BJ (cell line): ENCODE measurements around the gene MIOX. TPM values are rescaled to one million over a fixed set of nuclear protein-coding genes. Genes with fewer than 3 reads are reported as not detected.
"Not testable (repeated sequence)": the region's sequence is repeated elsewhere in the genome, so short reads cannot be mapped to it uniquely, and the experiment has no call there.

Source experiments
- CTCF ChIA-PET: fragments of 350-600 bp; formaldehyde crosslinking; extraction: SDS; loops from one replicate; lab custom pipeline; 2021; ENCODE audit warnings: antibody characterized with exemption, inconsistent platforms; lab: Yijun Ruan, JAX
- POLR2A ChIA-PET: fragments of 300-600 bp; sonication (Branson Sonifier 250); formaldehyde crosslinking; extraction: SDS; loops from one replicate; lab custom pipeline; 2021; ENCODE audit warnings: antibody characterized with exemption; lab: Charles Lee
- DNase-seq: peaks from one replicate; pipeline ENCODE4 v3.0.0-alpha.2; 2011; ENCODE audit warnings: low read depth
- H3K27me3 ChIP-seq: 2 replicates; pipeline ENCODE4 v1.6.0; 2011; ENCODE audit warnings: low read length; ENCODE audit not compliant: control insufficient read depth, insufficient read depth
- H3K36me3 ChIP-seq: 2 replicates; pipeline ENCODE4 v1.5.1; 2011; ENCODE audit warnings: low read length; ENCODE audit not compliant: control insufficient read depth, insufficient read depth
- H3K4me3 ChIP-seq: 2 replicates; pipeline ENCODE4 v1.5.1; 2011; ENCODE audit warnings: low read depth, mild to moderate bottlenecking, control low read depth, low read length
- CTCF ChIP-seq: IDR thresholded peaks from 2 replicates; pipeline ENCODE4 v1.5.1; 2011; ENCODE audit warnings: low read depth, mild to moderate bottlenecking, control low read depth, inconsistent platforms, low read length, moderate library complexity; ENCODE audit not compliant: insufficient read depth
- polyA plus RNA-seq: library from polyadenylated mRNA; depleted of rRNA; stranded (reverse); fragments of >200 nt; gene quantifications from 2 replicates; pipeline ENCODE4 v1.2.3, GENCODE V29; 2011

The MIOX gene
- polyA plus RNA-seq, 1 experiment = 0.20 TPM

GRCh38 chr22:50531962-50532674 lies 45.5 kb downstream of the MIOX start:
- POLR2A ChIA-PET = interaction anchor here (0.6 kb wide), 1 partner anchor 9 kb away, joined by 6 read pairs; no protein-coding TSS in a partner anchor
- CTCF ChIA-PET = interaction anchor here (1.0 to 1.3 kb wide), 3 partner anchors 9 to 89 kb away, joined by 3 to 4 read pairs (median 3); partner anchors contain the start of gene SYCE3

GRCh38 chr22:50532824-50533796 lies 46.5 kb downstream of the MIOX start:
- DNase-seq = no peak
- POLR2A ChIA-PET = no interaction called here
- no peak for TF ChIP-seq CTCF

More at GRCh38 chr22:50531962-50532674, 45.5 kb downstream of the MIOX start:
- peak overlapping the region; percentile 59 for H3K4me3 ChIP-seq
- no peaks in the 10 kb centered on the region for H3K36me3 ChIP-seq
- no peak for DNase-seq
- TF ChIP-seq CTCF = no peak
- H3K27me3 ChIP-seq = no peaks in the 10 kb centered on the region

GRCh38 chr22:50533856-50534711 lies 47.4 kb downstream of the MIOX start:
- H3K4me3 ChIP-seq, DNase-seq, H3K27me3 ChIP-seq, POLR2A ChIA-PET, H3K36me3 ChIP-seq: not testable (repeated sequence)
- CTCF ChIA-PET = interaction anchor here (0.6 to 1.5 kb wide), 2 partner anchors 29 to 241 kb away, joined by 3 to 4 read pairs; partner anchors contain the start of gene SYCE3

More at GRCh38 chr22:50532824-50533796, 46.5 kb downstream of the MIOX start:
- Histone ChIP-seq H3K36me3 (no peaks in the 10 kb centered on the region), H3K27me3 (no peaks in the 10 kb centered on the region), H3K4me3 (no peak overlapping the region)
- CTCF ChIA-PET = interaction anchor here (0.6 to 1.0 kb wide), 3 partner anchors 70 to 242 kb away, joined by 3 read pairs; no protein-coding TSS in a partner anchor

- ChIA-PET POLR2A (interaction anchor here (0.6 kb wide), 1 partner anchor 18 kb away, joined by 3 read pairs; no protein-coding TSS in a partner anchor), CTCF (interaction anchor here (1.5 to 2.0 kb wide), 2 partner anchors 9 to 28 kb away, joined by 4 to 6 read pairs; partner anchors contain the start of genes SCO2 and SYCE3)
- no peaks in the 10 kb centered on the region for H3K27me3 ChIP-seq
- no peak for TF ChIP-seq CTCF
- H3K36me3 ChIP-seq = no peaks in the 10 kb centered on the region
- no peak overlapping the region for H3K4me3 ChIP-seq
- no peak for DNase-seq
Measured at GRCh38 chr22:50535113-50535512, 48.5 kb downstream of the MIOX start.

- ChIA-PET POLR2A (no interaction called here), CTCF (interaction anchor here (2.0 kb wide), 1 partner anchor 10 kb away, joined by 6 read pairs; the partner anchor contains the start of gene SCO2)
- Histone ChIP-seq H3K4me3 (no peak overlapping the region), H3K27me3 (no peaks in the 10 kb centered on the region), H3K36me3 (no peaks in the 10 kb centered on the region)
- DNase-seq = no peak
- TF ChIP-seq CTCF = no peak
Measured at GRCh38 chr22:50536226-50536625, 49.6 kb downstream of the MIOX start.
